ENCODE results near the gene CDC42EP5. TPM values are rescaled to one million over a fixed set of nuclear protein-coding genes. Genes with fewer than 3 reads are reported as not detected.
"Not testable (repeated sequence)": the region's sequence is repeated elsewhere in the genome, so short reads cannot be mapped to it uniquely, and the experiment has no call there.

The CDC42EP5 gene
- total RNA-seq, 1 donor from 2014 or later = 4.4 TPM

DNA sequence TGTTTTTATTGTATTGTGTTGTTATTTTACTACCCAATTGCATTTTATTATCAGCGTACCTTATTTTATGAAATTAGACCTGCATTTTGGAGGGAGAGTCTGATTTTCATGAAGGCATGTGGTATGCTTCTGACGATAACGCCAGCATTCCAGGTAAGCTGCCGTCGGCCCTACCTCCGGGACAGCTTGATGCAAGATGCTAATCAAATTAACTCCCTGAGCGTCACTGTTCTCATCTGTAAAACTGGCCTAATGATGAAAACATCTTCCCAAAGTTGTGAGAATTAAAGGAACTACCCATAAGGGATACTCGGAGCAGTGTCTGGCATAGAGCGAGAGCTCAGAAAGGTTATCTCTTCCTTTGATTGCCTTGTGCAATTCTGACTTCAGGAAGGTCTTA lies 16.7 kb upstream of the CDC42EP5 start:
- no peak for DNase-seq (ENCODE audit: low read depth)

DNA sequence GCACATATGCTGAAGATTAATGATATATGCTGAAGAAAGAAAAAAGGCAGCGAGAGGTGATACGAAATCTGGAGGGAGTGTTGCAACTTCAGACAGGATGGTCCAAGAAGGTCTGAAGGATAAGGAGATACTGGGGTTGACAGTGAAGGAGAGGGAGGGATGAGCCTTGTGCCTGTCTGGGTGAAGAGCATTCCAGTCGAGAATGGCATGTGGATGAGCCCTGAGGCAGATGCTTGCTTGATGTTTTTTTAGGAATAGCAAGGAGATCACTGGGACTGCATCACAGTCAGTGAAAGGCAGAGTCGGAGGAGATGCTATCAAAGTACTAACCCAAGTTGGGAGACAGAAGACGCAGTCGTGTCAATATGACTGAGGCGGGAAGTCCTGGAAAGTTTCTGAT lies 16.2 kb upstream of the CDC42EP5 start:
- no peak for DNase-seq (ENCODE audit: low read depth)

DNA sequence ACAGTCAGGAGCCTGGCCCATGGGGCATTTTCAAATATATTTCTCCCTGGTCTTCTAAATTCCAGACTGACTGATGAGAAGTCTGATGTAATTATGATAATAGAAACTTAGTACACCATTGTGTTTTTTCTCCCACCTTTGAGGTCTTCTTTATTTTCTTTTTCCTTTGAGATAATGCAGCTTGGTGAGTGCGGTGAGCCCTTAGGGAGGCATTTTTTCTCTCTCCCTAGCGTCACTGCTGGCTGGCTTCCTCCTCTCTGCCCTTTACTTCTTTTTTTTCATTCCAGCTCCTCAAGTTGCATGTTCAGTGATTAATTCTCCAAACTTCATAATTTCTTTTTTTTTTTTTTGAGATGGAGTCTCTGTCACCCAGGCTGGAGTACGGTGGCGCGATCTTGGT lies 12.8 kb upstream of the CDC42EP5 start:
- DNase-seq (ENCODE audit: low read depth) = no peak

DNA sequence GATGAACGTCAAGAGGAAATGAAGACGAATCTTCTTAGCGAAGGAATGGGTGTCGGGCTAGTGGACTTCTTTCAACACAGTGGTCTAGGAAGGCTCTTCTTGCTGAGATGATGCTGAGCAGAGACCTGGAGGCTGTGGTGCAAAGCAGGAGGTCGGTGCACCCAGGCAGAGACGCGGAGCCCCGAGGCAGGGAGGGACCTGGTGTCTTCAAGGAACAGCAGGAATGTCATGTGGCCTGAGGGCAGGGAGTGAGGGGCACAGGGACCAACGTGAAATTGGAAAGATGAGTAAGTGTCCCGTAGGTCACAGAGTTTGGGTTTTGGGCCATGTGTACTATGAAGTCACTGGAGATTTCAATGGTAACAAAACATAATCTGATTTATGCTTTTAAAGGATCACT lies 11.4 kb upstream of the CDC42EP5 start:
- no peak for DNase-seq (ENCODE audit: low read depth)

DNA sequence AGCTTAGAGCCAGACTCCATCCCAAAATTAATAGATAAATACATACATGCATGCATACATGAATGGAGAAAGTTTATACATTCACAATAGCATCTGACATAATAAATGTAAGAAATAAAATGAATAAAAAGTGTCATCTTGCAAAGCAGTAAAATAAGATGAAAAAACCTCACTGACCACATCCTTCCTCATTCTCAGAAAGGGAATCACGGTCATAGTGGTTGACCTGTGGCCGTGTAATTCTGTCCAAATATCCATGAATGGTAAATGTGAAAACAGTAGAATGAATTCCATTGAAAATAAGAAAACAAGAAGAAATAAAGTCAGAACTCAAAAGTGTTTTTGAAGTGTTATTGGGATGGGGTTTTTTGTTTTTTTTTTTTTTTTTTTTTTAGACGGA lies 9.8 kb upstream of the CDC42EP5 start:
- no peak for DNase-seq (ENCODE audit: low read depth)

DNA sequence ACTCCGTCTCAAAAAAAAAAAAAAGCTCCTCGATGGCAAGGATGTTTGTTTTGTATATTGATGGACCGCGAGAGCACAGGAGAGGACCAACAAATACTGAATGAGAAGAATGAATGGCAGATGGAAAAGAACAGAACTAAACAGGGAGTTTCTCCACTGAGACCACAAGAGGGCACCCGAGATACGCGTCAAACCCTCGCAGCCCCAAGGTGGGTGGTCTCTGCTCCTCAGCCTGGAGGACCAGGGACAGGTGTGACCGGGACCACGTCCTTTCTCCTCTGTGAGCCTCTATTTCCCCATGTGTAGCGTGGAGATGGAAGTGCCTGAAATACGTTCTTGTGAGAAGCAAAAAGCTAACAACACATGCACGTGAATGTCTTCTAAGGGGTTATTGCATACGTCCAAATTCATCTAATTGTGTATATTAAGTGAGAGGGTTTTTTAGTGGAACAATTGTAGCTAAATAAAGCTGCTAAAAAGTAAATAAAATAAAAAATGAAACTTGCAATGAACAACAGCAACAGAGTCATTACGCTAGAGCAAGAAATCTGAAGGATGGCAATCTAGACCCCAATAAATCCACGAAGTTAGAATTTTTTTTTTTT lies 8.3 kb upstream of the CDC42EP5 start:
- peak; percentile 72 for DNase-seq (ENCODE audit: low read depth)

DNA sequence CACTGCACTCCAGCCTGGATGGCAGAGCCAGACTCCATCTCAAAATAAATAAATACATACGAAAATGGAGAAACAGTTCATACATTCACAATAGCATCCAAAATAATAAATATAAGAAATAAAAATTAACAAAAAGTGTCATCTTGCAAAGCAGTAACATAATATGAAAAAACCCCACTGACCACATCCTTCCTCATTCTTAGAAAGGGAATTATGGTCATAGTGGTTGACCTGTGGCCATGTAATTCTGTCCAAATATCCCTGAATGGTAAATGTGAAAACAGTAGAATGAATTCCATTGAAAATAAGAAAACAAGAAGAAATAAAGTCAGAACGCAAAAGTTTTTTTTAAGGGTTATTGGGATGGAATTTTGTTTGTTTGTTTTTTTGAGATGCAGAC lies 7.0 kb upstream of the CDC42EP5 start:
- no peak for DNase-seq (ENCODE audit: low read depth)

DNA sequence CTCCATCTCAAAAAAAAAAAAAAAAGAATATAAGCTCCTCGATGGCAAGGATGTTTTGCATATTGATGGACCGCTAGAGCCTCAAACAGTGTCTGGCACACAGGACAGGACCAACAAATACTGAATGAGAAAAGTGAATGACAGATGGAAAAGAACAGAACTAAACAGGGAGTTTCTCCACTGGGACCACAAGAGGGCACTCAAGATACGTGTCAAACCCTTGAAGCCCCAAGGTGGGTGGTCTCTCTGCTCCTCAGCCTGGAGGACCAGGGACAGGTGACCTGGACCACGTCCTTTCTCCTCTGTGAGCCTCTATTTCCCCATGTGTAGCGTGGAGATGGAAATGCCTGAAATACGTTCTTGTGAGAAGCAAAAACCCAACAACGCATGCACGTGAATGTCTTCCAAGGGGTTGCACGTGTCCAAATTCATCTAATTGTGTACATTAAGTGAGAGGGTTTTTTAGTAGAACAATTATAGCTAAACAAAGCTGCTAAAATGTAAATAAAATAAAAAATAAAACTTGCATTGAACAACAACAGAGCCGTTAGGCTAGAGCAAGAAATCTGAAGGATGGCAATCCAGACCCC lies 5.7 kb upstream of the CDC42EP5 start:
- peak; percentile 64 for DNase-seq (ENCODE audit: low read depth)

DNA sequence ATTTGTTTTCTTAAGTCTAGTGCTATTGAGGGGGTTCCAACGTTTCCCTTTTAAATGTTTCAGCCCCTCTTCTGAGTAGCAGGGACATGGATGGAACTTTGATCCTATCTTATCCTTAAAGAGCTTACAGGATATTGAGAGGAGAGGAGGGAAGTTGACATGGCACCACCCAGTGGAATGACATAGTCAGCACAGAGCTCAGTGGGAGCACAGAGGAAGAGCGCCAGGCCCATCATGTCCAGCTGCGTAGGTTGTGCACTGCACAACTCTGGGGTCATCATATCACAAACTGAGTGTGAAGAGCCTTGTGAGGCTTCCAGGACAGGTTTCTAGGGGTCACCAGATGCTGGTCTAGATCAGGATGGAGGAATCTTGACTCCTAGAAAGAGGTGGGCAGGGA lies 4.6 kb upstream of the CDC42EP5 start:
- no peak for DNase-seq (ENCODE audit: low read depth)

DNA sequence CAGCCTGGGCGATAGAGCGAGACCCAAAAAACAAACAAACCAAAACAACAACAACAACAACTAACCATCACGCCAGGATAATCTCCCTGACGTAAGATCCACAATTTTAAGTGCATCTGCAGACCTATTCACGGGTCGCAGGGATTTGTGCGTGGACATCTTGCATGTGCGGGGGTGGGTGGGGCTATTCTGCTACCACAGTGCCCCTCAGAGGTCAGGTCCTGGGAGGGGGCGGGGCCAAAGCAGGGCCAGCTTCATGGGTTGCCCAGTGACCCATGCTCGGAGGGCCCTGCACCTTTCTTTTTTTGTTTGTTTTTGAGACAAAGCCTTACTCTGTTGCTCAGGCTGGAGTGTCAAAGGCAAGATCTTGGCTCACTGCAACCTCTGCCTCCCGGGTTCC lies 2.6 kb upstream of the CDC42EP5 start:
- DNase-seq (ENCODE audit: low read depth) = no peak

DNA sequence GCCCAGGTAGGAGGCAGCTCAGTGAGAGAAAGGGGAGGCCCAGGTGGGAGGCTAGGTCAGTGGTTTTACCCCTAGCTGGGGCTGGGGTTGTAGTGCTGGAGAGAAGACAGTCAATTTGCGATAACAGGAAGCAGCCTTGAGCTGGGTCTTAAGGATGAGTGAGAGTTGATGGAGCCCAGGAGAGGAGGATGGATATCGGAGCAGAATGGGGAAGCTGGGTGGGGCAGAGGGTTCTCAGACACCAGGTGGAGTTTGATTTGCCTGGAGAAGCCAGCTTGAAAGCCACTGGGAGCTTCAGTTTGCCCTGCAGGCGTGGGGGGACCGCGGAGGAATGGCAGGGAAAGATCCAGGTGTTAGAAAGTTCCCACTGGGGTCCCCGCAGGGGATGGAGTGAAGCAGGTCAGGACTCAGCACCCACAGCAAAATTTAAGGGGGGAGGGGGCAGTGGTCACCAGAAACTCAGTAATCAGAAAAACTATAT lies 836 bp upstream of the CDC42EP5 start:
- DNase-seq (ENCODE audit: low read depth) = no peak

DNA sequence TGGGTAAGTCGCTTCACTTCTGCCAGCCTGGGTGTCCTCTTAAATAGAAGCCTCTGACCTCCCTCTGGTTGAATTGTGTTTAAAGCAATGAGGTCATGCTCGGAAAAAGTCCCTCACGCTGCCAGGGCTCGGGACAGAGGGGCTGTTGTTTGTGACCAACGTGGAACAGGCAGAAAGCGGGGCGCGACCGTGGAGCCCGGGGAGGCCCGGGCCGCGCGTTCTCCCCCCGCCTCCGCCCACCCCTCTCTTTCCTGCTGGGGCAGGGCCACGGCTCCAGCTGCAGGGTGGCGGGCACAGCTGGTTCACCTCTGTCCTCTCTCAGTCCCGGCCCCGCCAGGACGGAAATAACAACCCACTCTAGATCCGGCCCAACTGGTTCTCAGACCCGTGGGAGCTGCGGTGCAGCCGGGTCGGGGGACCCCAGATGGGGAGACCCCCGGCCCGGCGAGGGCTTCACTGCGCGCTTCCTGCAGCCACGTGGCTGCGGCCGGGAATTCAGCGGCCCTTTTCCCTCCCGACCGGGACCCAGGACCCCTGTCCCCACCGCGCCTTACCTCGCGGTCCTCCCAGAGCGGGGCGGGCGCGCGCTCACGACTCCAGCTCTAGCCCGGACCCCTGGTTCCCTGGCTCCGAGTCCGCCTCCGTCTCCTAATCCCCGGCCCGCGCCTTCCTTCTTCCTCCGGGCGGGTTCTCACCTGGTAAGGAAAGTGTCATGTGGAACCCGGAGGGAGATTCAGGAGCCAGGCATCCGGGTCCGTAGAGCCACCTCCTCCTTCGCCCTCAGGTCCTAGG lies 1.9 kb downstream of the CDC42EP5 start:
- DNase-seq (ENCODE audit: low read depth) = peak; percentile 22

DNA sequence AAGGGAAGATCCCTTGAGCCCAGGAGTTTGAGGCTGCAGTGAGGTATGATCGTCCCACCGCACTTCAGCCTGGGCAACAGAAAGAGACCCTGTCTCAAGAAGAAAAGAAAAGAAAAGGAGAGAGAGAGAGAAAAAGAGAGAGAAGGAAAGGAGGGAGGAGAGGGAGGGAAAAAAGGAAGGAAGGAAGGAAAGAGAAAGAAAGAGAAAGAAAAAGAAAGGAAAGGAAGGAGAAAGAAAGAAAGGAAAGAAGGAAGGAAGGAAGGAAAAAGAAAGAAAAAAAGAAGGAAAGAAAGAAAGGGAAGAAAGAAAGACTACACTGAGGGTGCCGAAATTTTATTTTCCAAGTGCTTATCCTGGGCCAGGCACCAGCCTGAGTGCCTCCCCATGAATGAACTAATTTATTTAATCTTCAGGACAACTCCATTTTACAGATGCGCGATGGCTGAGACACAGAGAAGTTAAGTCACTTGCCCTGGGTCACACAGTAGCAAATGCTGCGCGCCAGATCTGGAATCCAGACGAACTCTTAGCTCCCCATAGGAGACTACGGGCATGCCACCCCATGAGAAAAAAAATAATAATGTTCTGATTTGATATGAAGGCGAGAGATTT lies 2.7 kb downstream of the CDC42EP5 start:
- DNase-seq (ENCODE audit: low read depth) = no peak

DNA sequence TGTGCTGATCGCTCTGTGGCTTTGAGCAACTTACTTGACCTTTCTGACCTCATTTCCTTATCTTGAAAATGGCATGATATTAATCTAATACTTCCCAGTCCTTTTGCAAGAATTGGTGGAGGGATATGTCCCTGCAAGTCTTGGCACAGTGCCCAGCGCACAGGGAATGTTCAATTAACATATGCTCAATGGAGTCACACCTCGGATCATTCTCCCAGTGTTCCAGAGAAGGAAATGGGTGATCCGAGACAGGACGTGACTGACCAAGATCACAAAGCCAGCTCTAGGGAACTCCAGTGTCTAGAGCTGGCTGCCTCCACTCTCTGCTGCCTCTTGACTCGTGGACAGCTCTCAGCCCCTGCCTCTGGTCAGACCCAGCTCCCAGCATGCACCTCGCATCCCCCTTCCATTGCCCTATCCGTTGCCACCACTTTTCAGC lies 3.6 kb downstream of the CDC42EP5 start:
- no peak for DNase-seq (ENCODE audit: low read depth)

DNA sequence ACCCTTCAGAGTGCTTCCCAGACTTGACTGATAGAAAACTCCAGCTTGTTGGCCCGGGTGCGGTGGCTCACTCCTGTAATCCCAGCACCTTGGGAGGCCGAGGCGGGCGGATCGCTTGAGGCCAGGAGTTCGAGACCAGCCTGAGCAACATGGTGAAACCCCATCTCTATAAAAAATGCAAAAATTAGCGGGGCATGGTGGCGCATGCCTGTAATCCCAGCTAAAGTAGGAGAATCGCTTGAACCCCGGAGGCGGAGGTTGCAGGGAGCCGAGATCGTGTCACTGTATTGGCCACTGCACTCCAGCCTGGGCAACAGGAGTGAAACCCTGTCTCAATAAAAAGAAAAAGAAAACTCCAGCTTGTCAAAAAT lies 7.0 kb downstream of the CDC42EP5 start:
- not testable (repeated sequence) for DNase-seq (ENCODE audit: low read depth)

DNA sequence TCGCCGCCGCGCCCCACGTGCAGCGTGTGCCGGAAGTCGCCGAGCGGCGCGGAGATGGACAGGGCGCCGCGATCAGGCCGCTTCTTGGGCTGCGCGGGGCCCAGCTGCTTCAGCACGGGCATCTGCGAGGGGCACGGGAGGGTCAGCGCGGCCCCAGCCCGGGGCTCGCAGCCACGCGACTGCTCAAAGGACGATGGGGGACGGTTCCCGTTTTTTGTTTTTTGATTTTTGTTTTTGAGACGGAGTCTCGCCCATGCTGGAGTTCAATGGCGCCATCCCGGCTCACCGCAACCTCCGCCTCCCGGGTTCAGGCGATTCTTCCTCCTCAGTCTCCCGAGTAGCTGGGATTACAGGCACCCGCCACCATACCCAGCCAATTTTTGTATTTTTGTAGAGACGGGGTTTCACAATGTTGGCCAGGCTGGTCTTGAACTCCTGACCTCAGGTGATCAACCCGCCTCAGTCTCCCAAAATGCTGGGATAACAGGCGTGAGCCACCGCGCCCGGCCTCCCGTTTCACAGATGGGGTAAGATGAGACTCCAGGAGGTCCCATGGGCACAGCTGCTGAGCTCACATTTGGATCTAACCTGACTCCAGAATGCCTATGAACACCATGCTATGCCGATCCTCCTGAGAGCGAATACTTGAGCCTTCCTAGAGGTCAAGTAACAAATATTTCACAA lies 7.5 kb downstream of the CDC42EP5 start:
- no peak for DNase-seq (ENCODE audit: low read depth)

DNA sequence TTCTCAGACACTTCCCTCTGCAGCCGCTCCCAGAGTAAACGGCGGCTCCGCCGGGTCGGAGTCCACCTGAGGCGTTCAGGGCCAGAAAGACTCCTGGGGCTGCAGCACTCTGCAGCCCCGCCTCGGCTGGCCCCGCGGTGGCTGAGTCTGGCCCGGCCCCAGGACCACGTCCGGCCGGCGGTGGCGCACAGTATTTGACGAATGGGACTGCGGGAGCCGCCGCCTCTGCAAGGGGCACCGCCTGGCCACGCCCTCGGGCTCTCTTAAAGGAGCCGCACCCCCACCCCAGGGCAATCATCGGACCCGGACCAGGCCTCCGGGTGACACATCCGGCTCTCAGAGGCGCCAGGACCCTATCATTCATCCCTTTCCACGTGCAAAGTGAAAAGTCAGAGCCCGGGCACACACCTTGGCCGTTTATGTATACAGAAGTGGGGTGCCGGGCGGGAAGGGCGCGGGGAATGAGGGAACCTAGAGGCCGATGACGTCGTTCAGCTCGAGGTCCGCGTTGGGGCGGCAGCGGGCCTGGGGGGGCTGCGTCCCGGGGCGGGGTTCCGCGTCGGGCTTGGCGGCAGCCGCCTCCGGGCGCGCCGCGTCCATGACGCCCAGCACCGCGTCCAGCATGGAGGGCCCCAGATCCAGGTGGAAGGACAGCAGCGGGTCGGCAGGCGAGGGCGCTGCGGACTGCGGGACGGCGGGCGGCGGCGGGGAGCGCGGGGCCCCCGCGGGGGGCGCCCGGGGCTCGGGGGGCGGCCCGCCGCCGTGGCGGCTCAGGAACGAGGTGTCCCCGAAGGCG lies 8.3 kb downstream of the CDC42EP5 start:
- peak; percentile 88 for DNase-seq (ENCODE audit: low read depth)

DNA sequence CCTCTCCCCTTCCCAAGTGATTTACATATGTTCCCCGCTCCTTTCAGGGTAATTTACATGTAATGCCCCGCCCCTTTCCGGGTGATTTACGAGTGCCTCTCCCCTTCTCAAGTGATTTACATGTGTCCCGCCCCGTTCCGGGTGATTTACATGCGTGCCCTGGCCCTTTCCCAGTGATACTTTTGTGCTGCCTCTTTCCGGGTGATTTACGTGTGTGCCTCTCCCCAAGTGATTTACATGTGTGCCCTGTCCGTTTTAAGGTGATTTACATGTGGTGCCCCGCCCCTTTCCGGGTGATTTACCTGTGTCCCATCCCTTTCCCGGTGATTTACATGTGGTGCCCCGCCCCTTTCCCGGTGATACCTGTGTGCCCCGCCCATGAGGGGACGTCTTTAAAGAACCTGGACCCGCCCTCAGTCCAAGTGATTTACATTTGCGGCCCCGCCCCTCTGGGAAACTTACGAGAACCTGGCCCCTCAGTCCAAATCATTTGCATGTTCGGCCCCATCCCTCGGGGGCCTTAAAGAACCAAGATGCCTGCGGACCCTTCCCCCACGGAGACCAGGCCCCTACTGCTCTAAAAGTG lies 9.0 kb downstream of the CDC42EP5 start:
- DNase-seq (ENCODE audit: low read depth) = peak; percentile 72

DNA sequence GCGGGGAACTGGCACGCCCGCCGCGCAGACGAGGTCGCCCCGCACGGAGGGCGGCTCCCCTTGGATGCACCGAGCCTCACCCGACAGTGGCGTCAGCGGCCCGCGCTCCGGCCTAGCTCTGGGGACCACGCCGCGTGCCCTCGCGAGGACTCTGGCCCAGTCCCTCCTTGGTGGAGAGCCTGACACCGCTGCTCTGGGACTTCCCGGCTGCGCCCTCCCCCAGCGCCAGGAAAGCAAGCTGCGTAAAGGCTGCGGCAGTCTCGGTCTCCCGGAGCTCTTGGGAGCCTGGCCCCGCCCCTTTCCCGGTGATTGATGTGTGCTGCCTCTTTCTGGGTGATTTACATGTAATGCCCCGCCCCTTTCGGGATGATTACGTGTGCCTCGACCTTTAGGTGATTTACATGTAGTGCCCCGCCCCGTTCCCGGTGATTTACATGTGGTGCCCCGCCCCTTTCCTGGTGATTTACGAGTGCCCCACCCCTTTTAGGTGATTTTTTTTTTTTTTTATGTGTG lies 9.5 kb downstream of the CDC42EP5 start, which contains the start of gene LENG9:
TSS of gene LENG9 (minus strand) at position 248 of the 513 bp plus-strand sequence. CDS start 252 bp downstream, outside the sequence.
- DNase-seq (ENCODE audit: low read depth) = peak; percentile 97

Measured in myocyte (in vitro differentiated cells).